Uterus (tissue), 4 donors: Measurements from ENCODE around the gene CACNA1D. TPM values are rescaled to one million over a fixed set of nuclear protein-coding genes. Genes with fewer than 3 reads are reported as not detected.

Experiments
- DNase-seq, 2 donors: peaks; one replicate each; pipeline ENCODE4 v3.0.0-alpha.2; 2019 to 2020
- H3K27ac ChIP-seq, 2 donors: fragments of 200-600 bp; sonication (generic); 1 replicate in 1 of 2; 2 replicates in 1 of 2; pipeline ENCODE4 v1.5.1; 2016 to 2018
- H3K27me3 ChIP-seq, 2 donors: fragments of 200-600 bp; sonication (generic); one replicate each; pipeline ENCODE4 v1.5.1; 2018 to 2019; ENCODE audit warnings: control low read depth in 1 of 2
- H3K36me3 ChIP-seq, 2 donors: fragments of 200-600 bp; sonication (generic); one replicate each; pipeline ENCODE4 v1.5.1; 2019; ENCODE audit warnings: control low read depth in 1 of 2
- H3K4me1 ChIP-seq, 2 donors: fragments of 200-600 bp; sonication (generic); one replicate each; pipeline ENCODE4 v1.5.1; 2018 to 2019; ENCODE audit warnings: control low read depth in 1 of 2
- H3K4me3 ChIP-seq, 2 donors: fragments of 200-600 bp; sonication (generic); 1 replicate in 1 of 2; 2 replicates in 1 of 2; pipeline ENCODE4 v1.5.1; 2018 to 2019; ENCODE audit warnings: mild to moderate bottlenecking in 1 of 2
- H3K9me3 ChIP-seq, 2 donors: fragments of 200-600 bp; sonication (generic); one replicate each; pipeline ENCODE4 v1.5.1; 2019; ENCODE audit warnings: control low read depth in 1 of 2
- POLR2A ChIP-seq, 2 donors: fragments of 450-650 bp; IDR thresholded peaks; one replicate each; pipeline ENCODE4 v1.6.1; 2016; ENCODE audit warnings: antibody characterized with exemption in 2 of 2, mild to moderate bottlenecking in 1 of 2, moderate library complexity in 1 of 2
- intact Hi-C: fragments of 100-400 bp; cut with DNase I; formaldehyde crosslinking; loops from one replicate; pipeline ENCODE4 v1.15.1; 2023; ENCODE audit warnings: low total_unique reads
- total RNA-seq, 4 donors: library from RNA; depleted of rRNA in 3 of 4; stranded (reverse); fragments of >200 nt in 3 of 4; gene quantifications; one replicate each; pipeline versions ENCODE4 v1.1.0 to v1.2.4, GENCODE V29; 2014 to 2023
- TF ChIP-seq, protein P1 (sequence below), 4 experiments: fragments of 200-600 bp in 2 of 4; fragments of 450-650 bp in 2 of 4; sonication (generic) in 2 of 4; IDR thresholded peaks; one replicate each; pipeline ENCODE4 v1.5.1; 2016 to 2019; ENCODE audit warnings: antibody characterized with exemption in 4 of 4, mild to moderate bottlenecking in 2 of 4, moderate library complexity in 1 of 4
- donor health status: DM: yes; HTN: yes; CAD: no.

Gene CACNA1D
- total RNA-seq, 4 donors from 2014 or later: 0.88 to 97.5 (median 63.4) TPM

DNA sequence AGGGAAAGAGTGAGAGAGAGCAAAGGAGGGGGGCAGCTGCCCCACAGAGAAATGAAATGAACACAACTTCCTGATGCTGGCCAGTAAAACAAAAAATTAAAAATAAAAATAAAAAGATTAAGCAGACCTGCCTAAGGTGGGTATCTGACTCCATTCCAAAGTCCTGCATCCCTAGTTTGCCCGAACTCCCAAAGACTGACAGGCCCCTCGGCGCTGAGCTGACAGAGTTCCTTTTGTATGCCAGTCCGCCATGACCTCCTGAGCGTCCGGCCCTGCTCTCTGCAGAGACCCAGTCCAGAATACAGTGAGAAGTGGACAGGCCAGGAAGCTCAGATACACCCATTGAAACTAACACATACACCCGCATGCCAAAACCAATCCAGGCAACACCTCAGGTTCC is 296.9 kb downstream of the CACNA1D start:
- no peaks in the 10 kb centered on the region for H3K27me3 ChIP-seq
- DNase-seq: no peak
- peaks cover 0 to 3% of the 10 kb centered on the region in 2 donors for H3K4me1 ChIP-seq
- intact Hi-C loops: no loop called here
- H3K36me3 ChIP-seq: no peaks in the 10 kb centered on the region
- H3K4me3 ChIP-seq: no peak overlapping the region
- H3K27ac ChIP-seq: no peak overlapping the region
- TF ChIP-seq, protein P1, sequence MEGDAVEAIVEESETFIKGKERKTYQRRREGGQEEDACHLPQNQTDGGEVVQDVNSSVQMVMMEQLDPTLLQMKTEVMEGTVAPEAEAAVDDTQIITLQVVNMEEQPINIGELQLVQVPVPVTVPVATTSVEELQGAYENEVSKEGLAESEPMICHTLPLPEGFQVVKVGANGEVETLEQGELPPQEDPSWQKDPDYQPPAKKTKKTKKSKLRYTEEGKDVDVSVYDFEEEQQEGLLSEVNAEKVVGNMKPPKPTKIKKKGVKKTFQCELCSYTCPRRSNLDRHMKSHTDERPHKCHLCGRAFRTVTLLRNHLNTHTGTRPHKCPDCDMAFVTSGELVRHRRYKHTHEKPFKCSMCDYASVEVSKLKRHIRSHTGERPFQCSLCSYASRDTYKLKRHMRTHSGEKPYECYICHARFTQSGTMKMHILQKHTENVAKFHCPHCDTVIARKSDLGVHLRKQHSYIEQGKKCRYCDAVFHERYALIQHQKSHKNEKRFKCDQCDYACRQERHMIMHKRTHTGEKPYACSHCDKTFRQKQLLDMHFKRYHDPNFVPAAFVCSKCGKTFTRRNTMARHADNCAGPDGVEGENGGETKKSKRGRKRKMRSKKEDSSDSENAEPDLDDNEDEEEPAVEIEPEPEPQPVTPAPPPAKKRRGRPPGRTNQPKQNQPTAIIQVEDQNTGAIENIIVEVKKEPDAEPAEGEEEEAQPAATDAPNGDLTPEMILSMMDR (IDR thresholded peaks at IDR 0.05): no peak
- no peak for TF ChIP-seq POLR2A (IDR thresholded peaks at IDR 0.05)
- H3K9me3 ChIP-seq: no peaks in the 10 kb centered on the region

DNA sequence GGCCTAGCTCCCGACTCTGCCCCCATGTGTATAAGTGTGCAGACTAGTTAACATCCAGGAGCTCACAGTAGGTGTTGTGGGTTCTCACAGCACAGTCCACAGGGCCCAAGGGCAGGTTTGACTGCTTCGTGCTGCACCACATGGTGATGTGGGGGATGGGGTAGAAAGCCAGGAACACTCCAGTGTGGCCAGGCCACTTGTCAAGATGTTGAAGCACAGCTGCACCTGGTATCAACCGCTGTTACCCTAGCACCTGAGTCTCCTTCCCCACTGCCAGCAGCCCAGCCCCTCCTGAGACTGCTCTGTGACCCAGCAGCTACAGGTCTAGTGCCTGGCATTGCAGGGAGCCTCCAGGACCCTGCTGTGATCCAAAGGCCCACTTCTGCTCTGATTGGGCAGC is 298.5 kb downstream of the CACNA1D start:
- intact Hi-C loops: no loop called here
- H3K36me3 ChIP-seq: no peaks in the 10 kb centered on the region
- DNase-seq: no peak
- H3K27me3 ChIP-seq: no peaks in the 10 kb centered on the region
- H3K4me1 ChIP-seq: peaks cover 0 to 6% of the 10 kb centered on the region in 2 donors
- TF ChIP-seq, protein P1 (IDR thresholded peaks at IDR 0.05): no peak
- TF ChIP-seq POLR2A (IDR thresholded peaks at IDR 0.05): no peak
- no peak overlapping the region for H3K27ac ChIP-seq
- no peaks in the 10 kb centered on the region for H3K9me3 ChIP-seq
- H3K4me3 ChIP-seq: no peak overlapping the region

DNA sequence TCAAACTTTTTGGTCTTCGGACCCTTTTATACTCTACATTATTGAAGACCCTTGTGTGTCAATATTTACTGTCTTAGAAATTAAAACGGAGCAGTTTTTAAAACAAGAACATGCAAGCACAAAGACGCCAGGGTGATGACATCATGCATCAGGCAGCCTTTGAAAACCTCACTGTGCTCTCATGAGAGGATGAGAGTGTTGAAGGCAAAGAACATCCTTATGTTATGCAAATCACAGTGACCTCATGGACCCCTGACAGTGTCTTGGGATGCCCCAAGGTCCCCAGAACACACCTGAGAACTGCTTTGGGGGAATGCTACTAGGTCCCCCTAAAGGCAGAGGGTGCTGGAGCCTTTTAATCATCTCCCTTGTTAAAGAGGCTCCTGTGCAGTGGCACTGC is 300.2 kb downstream of the CACNA1D start:
- TF ChIP-seq POLR2A (IDR thresholded peaks at IDR 0.05): no peak
- TF ChIP-seq, protein P1 (IDR thresholded peaks at IDR 0.05): no peak
- H3K36me3 ChIP-seq: no peaks in the 10 kb centered on the region
- DNase-seq: no peak
- intact Hi-C loops: no loop called here
- no peaks in the 10 kb centered on the region for H3K27me3 ChIP-seq
- H3K9me3 ChIP-seq: no peaks in the 10 kb centered on the region
- no peak overlapping the region for H3K27ac ChIP-seq
- peaks cover 0 to 6% of the 10 kb centered on the region in 2 donors for H3K4me1 ChIP-seq
- no peak overlapping the region for H3K4me3 ChIP-seq

DNA sequence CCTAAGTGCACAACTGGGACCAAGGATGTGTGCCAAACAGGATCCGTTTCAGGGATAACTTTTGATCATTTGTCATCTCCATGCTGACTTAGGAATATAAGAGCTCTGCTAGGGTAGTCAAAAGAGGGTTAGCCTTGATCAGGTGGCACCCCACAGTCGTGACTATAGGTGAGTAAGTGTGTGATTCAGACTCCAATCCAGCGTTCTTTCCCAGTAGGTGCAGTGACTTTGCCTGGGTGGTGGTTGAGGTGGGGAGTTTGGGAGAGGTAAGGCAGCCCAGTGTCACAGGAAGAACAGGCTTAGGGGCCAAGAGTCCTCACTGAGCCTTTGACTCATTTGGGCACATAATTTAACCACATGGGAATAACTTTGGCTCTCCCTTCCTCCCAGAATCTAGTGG is 300.8 kb downstream of the CACNA1D start:
- H3K27me3 ChIP-seq: no peaks in the 10 kb centered on the region
- intact Hi-C loops: no loop called here
- H3K27ac ChIP-seq: no peak overlapping the region
- DNase-seq: no peak
- no peak overlapping the region for H3K4me3 ChIP-seq
- TF ChIP-seq, protein P1 (IDR thresholded peaks at IDR 0.05): no peak
- TF ChIP-seq POLR2A (IDR thresholded peaks at IDR 0.05): no peak
- H3K9me3 ChIP-seq: no peaks in the 10 kb centered on the region
- no peaks in the 10 kb centered on the region for H3K36me3 ChIP-seq
- peaks cover 0 to 6% of the 10 kb centered on the region in 2 donors for H3K4me1 ChIP-seq

DNA sequence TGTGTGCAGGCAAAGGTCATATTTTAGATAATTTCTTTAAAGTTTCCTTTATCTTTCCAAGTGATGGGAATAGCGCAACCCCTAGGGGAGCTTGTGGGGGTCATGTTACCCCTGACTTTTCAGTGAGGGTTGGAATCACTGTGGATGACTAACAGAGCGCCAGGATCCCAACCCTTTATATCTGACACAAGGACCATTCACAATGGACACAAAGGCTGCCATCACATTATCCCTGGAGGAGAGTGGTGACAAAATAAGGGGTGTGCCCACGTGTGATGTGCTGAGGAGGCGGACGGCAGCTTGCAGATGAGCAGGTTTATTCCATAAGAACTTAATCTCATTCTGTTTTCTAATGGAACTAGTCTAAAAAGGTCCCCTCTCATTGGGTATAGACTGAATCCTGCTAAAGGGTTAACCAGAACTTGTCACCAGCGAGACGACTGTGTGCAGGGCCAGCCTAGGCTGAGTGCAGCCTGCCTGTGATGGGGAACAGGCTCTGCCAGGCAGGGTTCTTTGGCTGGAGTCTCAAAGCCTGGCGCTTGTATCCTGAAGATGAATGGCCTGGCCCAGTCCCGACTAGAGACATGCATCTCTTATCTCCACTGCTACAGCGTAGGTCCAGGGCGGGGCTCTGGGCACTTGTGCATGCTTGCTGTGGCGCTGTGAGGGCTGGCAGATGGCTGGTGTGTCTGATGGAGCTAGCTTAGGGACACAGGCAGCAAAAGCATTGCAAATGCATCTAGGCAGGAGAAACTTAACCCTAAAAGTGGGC is 301.6 kb downstream of the CACNA1D start:
- Histone ChIP-seq H3K36me3 (no peaks in the 10 kb centered on the region), H3K4me1 (peaks cover 0 to 6% of the 10 kb centered on the region in 2 donors), H3K27me3 (no peaks in the 10 kb centered on the region), H3K4me3 (no peak overlapping the region), H3K27ac (no peak overlapping the region), H3K9me3 (no peaks in the 10 kb centered on the region)
- no peak for TF ChIP-seq POLR2A (IDR thresholded peaks at IDR 0.05)
- TF ChIP-seq, protein P1 (IDR thresholded peaks at IDR 0.05): no peak
- no peak for DNase-seq
- intact Hi-C loops: no loop called here
